HFFc6 (cell line): Measurements from ENCODE around the gene MEN1. TPM values are rescaled to one million over a fixed set of nuclear protein-coding genes. Genes with fewer than 3 reads are reported as not detected.
"Not testable (repeated sequence)": the region's sequence is repeated elsewhere in the genome, so short reads cannot be mapped to it uniquely, and the experiment has no call there.

Experiments used
- DNase-seq: peaks from one replicate; pipeline ENCODE4 v3.0.0-alpha.2; 2018
- H3K27ac Mint-ChIP-seq: 2 replicates; pipeline ENCODE4 v1.8.0; 2020; ENCODE audit warnings: mild to moderate bottlenecking, mixed read lengths
- H3K27me3 Mint-ChIP-seq: 2 replicates; pipeline ENCODE4 v1.8.0; 2021; ENCODE audit warnings: mild to moderate bottlenecking, moderate library complexity, mixed read lengths; ENCODE audit not compliant: insufficient read depth
- H3K36me3 Mint-ChIP-seq: 2 replicates; pipeline ENCODE4 v1.8.0; 2021; ENCODE audit warnings: low read depth, mixed read lengths
- H3K4me1 Mint-ChIP-seq: 2 replicates; pipeline ENCODE4 v1.8.0; 2020; ENCODE audit warnings: low read depth, mixed read lengths
- H3K4me3 Mint-ChIP-seq: 2 replicates; pipeline ENCODE4 v1.8.0; 2020; ENCODE audit warnings: mild to moderate bottlenecking, moderate library complexity, mixed read lengths
- H3K9me3 Mint-ChIP-seq: 2 replicates; pipeline ENCODE4 v1.8.0; 2020; ENCODE audit warnings: mild to moderate bottlenecking, mixed read lengths
- CTCF ChIP-seq: fragments of 200-600 bp; sonication (generic); IDR thresholded peaks from 2 replicates; pipeline ENCODE4 v1.5.0; 2021; ENCODE audit warnings: antibody characterized with exemption, mild to moderate bottlenecking
- total RNA-seq, 6 experiments: library from RNA; stranded (reverse); fragmentation: NEBNext Ultra II Directional; extraction: Animal tissue kit (Norgen Biotek cat#: 25700); gene quantifications; 2 replicates in 1 of 6; 3 replicates in 5 of 6; pipeline ENCODE4 v1.2.3, GENCODE V29; 2021

MEN1 gene
- total RNA-seq, 6 experiments from 2014 or later = 23.9 to 35.5 (median 26.9) TPM

GRCh38 chr11:64823568-64824119, 13.3 kb upstream of the MEN1 start:
- Mint-ChIP-seq H3K9me3 (no peaks in the 10 kb centered on the region), H3K27me3 (peaks cover 7% of the 10 kb centered on the region), H3K27ac (no peak overlapping the region), H3K4me3 (no peak overlapping the region), H3K36me3 (no peaks in the 10 kb centered on the region), H3K4me1 (no peaks in the 10 kb centered on the region)
- no peak for DNase-seq
- no peak for TF ChIP-seq CTCF

GRCh38 chr11:64817476-64817875, 7.1 kb upstream of the MEN1 start:
- Mint-ChIP-seq H3K27ac (no peak overlapping the region), H3K9me3 (no peaks in the 10 kb centered on the region), H3K27me3 (peaks cover 15% of the 10 kb centered on the region), H3K4me3 (no peak overlapping the region), H3K4me1 (no peaks in the 10 kb centered on the region), H3K36me3 (no peaks in the 10 kb centered on the region)
- DNase-seq = no peak
- TF ChIP-seq CTCF = no peak

GRCh38 chr11:64815433-64815832, 5.1 kb upstream of the MEN1 start:
- H3K9me3 Mint-ChIP-seq, H3K4me3 Mint-ChIP-seq, H3K36me3 Mint-ChIP-seq, H3K27ac Mint-ChIP-seq, H3K4me1 Mint-ChIP-seq, DNase-seq: not testable (repeated sequence)
- H3K27me3 Mint-ChIP-seq = peaks cover 16% of the 10 kb centered on the region

GRCh38 chr11:64814712-64815187, 4.4 kb upstream of the MEN1 start:
- DNase-seq = no peak
- Mint-ChIP-seq H3K36me3 (no peaks in the 10 kb centered on the region), H3K27ac (no peak overlapping the region), H3K9me3 (no peaks in the 10 kb centered on the region), H3K4me1 (peaks cover 7% of the 10 kb centered on the region), H3K4me3 (no peak overlapping the region), H3K27me3 (peaks cover 18% of the 10 kb centered on the region)
- TF ChIP-seq CTCF = no peak

GRCh38 chr11:64813826-64814225, 3.5 kb upstream of the MEN1 start:
- no peak for DNase-seq

More at GRCh38 chr11:64813826-64814225, 3.5 kb upstream of the MEN1 start:
- no peak for TF ChIP-seq CTCF
- Mint-ChIP-seq H3K27ac (no peak overlapping the region), H3K4me1 (peaks cover 14% of the 10 kb centered on the region), H3K4me3 (no peak overlapping the region), H3K36me3 (no peaks in the 10 kb centered on the region), H3K27me3 (peaks cover 20% of the 10 kb centered on the region), H3K9me3 (no peaks in the 10 kb centered on the region)
